HG02885 (cell line): ENCODE results near the gene ENPP6.

Source experiments
- ATAC-seq: cut with Tn5 transposase; IDR thresholded peaks from one replicate; pipeline ENCODE4 v1.9.1; 2021; ENCODE audit warnings: mild to moderate bottlenecking; ENCODE audit not compliant: unreplicated experiment, poor library complexity

Gene ENPP6

DNA sequence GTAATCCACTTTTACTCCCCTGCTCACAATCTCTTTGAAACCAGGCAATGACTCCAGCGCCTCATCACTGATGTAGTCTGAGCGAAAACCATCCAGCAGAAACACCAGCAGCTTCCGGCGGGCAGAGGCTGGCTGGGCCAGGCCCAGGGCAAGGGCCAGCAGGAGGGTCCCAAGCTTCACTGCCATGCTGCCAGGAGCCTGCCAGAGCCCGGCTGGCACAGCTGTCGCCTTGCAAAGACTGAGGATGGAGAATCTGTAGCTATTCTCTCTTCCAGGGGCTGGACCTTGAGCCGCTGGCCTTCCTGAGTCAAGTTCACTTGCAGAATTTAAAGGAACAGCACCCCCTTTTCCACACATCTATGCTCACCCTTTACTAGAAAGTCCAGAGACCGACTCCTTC is at the start of gene ENPP6:
Gene ENPP6, minus strand, starts transcription at position 240 of the 400 bp plus-strand sequence. Its CDS starts 54 bp downstream, at position 186.
- no peak for ATAC-seq

DNA sequence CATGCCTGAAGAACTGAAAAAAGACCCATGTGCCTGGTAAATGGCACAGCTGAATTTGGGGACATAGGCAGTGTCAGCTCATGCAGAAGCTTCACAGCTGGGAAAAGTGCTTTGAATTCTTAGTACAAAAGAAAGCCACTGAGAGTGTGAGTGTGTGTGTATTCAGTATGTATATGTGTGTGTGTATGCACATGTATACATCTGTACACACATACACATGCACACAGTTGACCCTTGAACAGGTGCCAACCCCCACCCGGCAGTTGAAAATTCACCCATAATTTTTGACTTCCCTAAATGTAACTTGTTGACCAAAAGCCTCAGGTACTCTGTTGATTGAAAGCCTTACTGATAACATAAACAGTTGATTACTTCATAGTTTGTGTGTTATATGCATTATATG is 49.5 kb upstream of the ENPP6 start:
- ATAC-seq = no peak

DNA sequence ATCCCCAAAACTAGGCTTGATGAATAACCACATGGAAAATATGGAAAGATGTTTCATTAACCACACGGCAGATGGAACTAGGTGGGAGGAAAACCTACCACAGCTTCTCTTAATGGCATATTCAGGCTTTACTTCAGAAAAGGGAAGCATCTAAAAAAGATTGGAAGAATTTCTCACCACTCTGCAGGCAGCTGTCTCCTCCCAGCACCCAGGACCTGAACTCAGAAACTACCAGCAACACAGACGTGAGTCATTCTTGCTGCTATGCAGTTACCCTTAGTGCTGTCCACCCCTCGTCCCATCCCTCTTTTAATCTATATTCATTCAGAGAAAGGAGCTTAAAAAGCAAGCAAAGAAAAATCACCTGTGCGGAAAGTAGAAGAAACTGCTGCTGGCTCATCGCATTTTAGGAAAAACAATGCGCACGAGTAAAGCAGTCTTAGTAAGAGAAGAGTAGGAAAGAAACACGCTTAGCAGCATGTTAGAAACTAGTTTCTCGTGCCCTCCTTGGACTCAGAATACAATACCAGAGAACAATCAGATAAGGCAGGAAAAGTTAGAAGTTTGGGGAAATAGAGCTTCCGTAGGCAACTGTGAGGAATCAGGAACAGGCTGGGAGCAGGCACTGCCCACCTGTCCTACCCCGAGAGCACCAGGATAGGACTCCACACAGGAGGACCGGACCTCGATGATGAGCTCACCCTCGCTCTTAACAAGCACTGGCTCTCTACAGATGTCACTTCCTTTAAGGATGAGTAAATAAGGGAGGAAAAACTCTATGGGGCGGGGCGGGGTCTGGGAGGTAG is 48.1 kb upstream of the ENPP6 start:
- ATAC-seq = peak; percentile 38

GRCh38 chr4:184263910-184264732 is 46.4 kb upstream of the ENPP6 start:
- peak; percentile 32 for ATAC-seq

DNA sequence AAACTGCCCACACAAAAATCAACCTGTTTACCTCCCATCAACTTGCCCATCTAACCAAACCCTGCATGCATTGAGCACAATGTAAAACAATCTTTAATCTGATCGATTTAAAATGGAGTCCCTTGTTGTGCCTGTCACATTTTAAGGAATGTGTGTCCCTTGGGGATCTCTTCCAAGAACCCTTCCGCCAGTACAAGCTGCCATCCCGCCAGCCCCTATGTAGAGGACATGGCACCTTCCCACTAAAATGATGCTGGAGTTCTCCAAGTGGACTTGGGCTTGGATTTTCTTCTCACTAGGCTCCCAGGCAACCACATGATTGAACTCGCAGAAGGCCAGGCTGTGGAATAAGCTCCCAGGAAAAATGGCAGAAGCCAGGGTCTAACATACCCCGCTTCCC is 45.8 kb upstream of the ENPP6 start:
- no peak for ATAC-seq

DNA sequence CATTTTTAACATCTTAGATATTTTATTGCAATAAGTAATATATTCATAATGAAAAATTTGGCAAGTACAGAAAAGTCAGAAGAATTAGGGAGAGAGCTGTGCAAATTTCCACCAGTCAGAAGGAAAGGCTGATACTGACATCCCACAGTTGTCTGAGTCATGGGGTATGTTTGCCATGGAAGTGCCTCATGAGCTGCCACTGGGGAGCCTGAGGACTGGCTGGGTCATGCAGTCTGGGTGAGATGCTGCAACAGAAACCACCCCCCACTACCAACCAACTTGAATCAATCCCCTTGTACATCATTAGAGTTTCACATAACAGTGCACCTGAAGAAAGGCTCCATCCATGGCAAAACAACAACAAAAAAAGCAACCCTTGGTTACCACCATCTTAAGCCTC is 45.2 kb upstream of the ENPP6 start:
- ATAC-seq = no peak

DNA sequence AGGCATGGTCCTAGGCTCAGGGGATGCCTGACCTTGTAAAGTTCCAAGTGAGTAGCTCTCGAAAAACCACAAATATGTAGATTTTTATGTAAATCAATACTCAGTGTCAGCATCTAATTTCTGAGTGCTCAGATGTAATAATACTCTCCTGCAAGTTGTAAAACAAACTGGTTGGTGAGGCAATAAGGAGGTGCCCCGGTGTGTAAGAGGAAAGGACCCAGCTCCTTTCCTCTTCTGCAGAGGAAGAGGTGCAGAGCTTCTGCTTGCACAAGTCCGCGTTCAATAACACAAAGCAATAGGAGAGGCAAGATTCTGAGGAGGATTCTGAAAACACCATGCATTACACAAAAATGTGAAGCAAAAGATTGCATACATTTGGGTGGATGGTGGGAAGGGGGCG is 43.6 kb upstream of the ENPP6 start:
- no peak for ATAC-seq

GRCh38 chr4:184259866-184260265 is 42.2 kb upstream of the ENPP6 start:
- no peak for ATAC-seq

DNA sequence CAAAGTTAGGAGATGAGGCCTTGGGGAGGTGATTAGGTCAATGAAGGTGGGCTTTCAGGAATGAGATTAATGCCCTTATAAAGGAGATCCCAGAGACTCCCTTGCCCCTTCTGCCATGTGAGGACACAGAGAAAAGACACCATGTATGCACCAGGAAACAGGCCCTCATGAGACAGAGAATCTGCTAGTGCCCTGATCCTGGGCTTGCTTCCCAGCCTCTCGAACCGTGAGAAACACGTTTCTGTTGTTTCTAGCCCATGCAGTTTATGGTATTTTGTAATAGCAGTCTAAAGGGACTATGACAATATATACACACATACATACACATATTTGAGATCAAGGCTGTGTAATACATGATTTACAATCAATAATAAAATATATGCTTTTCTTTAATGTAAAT is 41.4 kb upstream of the ENPP6 start:
- no peak for ATAC-seq

DNA sequence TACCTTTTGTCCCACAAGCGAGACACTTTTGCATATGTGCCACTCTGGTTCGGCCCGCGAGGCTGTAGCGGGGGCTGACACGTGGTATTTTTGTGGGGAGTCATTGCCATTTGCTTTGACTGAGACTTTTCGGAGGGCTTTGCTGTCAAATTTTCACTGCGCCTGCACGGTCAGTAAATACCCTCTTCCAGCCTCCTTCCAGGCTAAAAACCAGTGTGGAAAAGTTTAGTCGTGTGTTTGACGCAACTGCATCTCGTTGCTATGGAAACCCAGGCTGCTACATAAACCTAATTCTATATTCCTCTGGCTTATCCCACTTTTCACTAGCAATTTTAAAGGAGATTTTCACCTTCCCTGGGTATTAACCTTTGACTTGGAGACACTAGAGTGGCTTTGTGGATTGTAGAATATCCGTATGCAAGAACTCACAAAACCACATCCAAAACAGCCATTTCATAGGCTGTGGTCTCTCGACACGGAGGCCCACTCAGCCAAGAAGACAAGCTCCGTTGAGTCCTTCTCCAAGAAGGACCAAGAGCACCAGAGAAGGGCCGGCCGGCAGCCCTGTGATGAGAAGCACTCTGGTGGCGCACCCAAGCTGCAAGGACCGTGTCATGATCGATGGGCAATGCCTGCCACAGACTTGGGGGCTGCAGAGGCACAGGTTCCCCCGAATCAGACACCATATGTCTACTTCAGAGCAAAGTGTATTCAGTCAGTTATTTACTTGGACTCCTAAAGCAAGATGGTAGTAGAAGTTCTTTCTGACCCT is 38.4 kb upstream of the ENPP6 start:
- ATAC-seq = no peak

GRCh38 chr4:184255361-184255760 is 37.7 kb upstream of the ENPP6 start:
- ATAC-seq = no peak

- ATAC-seq = no peak
Observed at GRCh38 chr4:184253072-184253420, 35.4 kb upstream of the ENPP6 start.

- ATAC-seq = no peak
Observed at GRCh38 chr4:184252136-184253071, 34.7 kb upstream of the ENPP6 start.

DNA sequence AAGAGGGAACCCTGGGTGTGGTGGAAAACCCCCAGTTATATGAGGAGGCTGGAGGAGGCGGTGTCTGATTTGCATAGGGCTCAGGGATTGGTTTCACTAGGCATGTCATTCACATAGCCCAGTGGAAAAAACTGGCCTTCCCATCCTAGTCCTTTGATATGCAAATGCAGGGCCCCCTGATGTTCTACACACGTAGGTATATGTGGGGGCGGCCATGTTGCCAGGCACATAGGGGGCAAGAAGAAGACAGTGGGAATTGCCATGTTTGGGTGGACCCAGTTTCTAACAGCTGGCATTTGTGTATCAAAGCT is 34.0 kb upstream of the ENPP6 start:
- ATAC-seq = no peak

- peak; percentile 62 for ATAC-seq
Observed at GRCh38 chr4:184250795-184251669, 33.4 kb upstream of the ENPP6 start.

DNA sequence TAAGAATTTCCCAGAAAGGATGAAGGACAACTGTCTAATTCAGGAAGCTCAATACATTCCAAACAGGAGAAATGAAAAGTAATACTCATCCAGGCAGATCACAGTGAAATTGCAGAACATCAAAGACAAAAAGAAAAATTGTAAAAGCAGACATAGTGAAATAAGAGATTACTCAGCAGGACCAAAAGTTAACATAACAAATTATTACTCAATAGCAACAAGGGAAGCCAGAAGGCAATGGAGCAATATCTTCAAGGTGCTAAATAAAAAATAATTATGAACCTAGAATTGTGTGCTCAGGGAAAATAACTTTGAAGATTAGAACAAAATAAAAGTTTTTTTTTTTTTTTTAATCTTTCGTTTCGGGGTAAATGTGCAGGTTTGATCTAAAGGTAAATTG is 30.5 kb upstream of the ENPP6 start:
- no peak for ATAC-seq

- ATAC-seq = no peak
Observed at GRCh38 chr4:184247421-184247820, 29.7 kb upstream of the ENPP6 start.

DNA sequence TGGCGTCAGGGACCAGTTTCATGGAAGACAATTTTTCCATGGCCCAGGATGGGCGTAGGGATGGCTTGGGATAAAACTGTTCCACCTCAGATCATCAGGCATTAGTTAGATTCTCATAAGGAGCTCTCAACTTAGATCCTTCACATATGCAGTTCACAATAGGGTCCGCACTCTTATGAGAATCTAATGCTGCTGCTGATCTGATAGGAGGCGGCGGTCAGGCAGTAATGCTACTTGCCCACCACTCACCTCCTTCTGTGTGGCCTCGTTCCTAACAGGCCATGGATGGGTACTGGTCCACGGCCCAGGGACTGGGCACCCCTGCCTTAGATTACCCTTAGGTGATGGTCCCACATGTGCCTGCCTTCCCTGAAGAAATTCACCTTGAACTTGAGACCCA is 28.8 kb upstream of the ENPP6 start:
- no peak for ATAC-seq

DNA sequence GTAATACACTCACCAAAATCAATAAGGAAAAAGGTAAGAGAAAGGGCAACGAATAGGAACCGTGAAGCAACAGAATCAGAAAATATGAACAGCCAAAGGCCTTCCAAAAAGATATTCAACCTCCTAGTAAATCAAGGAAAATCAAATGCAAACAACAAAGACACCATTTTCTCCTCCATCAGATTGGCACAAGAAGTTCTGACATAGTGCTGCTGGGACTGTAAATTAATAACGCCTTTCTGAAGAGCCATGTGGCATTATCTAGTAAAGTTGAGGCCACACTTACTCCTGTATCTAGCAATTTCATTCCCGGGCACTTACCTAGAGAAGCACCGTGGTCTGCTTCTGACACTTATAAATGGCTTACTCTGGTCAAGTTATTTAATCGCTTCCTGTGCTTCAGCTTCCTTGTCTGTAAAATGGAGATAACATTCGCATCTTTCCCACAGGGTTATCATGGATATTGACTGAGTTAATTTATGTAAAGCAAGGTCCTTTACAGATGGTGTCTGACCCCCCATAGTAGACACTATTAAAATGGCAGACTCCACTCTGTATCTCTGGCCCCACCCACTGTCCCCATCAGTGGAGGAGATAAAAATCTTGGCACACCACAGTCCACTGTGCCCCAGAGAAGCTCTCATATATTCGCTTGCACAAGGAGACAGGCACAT is 20.5 kb upstream of the ENPP6 start:
- no peak for ATAC-seq
